22Rv1 (cell line): ENCODE measurements around the gene RCSD1.
"Not testable (repeated sequence)": the region's sequence is repeated elsewhere in the genome, so short reads cannot be mapped to it uniquely, and the experiment has no call there.

Experiments used
- H3K27ac ChIP-seq: fragments of 450-650 bp; 2 replicates; pipeline ENCODE4 v1.5.1; 2017
- CTCF ChIP-seq: fragments of 450-650 bp; IDR thresholded peaks from 2 replicates; pipeline ENCODE4 v1.5.1; 2017; ENCODE audit warnings: mild to moderate bottlenecking
- ZFX ChIP-seq: fragments of 450-650 bp; IDR thresholded peaks from 2 replicates; pipeline ENCODE4 v1.6.1; 2017; ENCODE audit warnings: antibody characterized with exemption, borderline replicate concordance

RCSD1 gene

GRCh38 chr1:167717351-167717750 is 87.3 kb downstream of the RCSD1 start:
- TF ChIP-seq CTCF: no peak
- no peak for TF ChIP-seq ZFX
- H3K27ac ChIP-seq: peak overlapping the region; percentile 92; the same call in 1 of the 2 replicates

GRCh38 chr1:167718914-167719691 is 89.1 kb downstream of the RCSD1 start:
- TF ChIP-seq ZFX (no peak), CTCF (no peak)
- H3K27ac ChIP-seq: no peak overlapping the region

- not testable (repeated sequence) for H3K27ac ChIP-seq
These were observed 89.8 kb downstream of the RCSD1 start for GRCh38 chr1:167719715-167720421.

- H3K27ac ChIP-seq: peak overlapping the region; percentile 72
- TF ChIP-seq ZFX: no peak
- TF ChIP-seq CTCF: peak; percentile 76
These were observed 91.1 kb downstream of the RCSD1 start for GRCh38 chr1:167720965-167721616.

- peak within 1 kb of the TSS; percentile 72 for H3K27ac ChIP-seq
These were observed 91.7 kb downstream of the RCSD1 start, which contains the start of gene MPZL1 for GRCh38 chr1:167721617-167722151. TSS of gene MPZL1 (plus strand) at chr1:167721982. CDS start at chr1:167722152, 170 bp downstream.

GRCh38 chr1:167722152-167722869 is 92.3 kb downstream of the RCSD1 start:
- peak overlapping the region; percentile 72 for H3K27ac ChIP-seq
- TF ChIP-seq ZFX (no peak), CTCF (no peak)

More at GRCh38 chr1:167721617-167722151, 91.7 kb downstream of the RCSD1 start, which contains the start of gene MPZL1:
- no peak for TF ChIP-seq ZFX
- TF ChIP-seq CTCF: no peak

- H3K27ac ChIP-seq: no peak overlapping the region
- TF ChIP-seq CTCF (no peak), ZFX (no peak)
These were observed 92.8 kb downstream of the RCSD1 start for GRCh38 chr1:167722870-167723251.
